Dendritic cell treated with granulocyte-macrophage colony-stimulating factor and Interleukin-4, amounts not matched to agents 40 ng/mL and 50 ng/mL, for 4 days (primary cell): ENCODE measurements around the gene THSD7A.

Source experiments
- H3K27ac Mint-ChIP-seq: one replicate; pipeline ENCODE4 v1.8.0; 2022; ENCODE audit warnings: mild to moderate bottlenecking, mixed read lengths
- H3K27me3 Mint-ChIP-seq: one replicate; pipeline ENCODE4 v1.8.0; 2022; ENCODE audit warnings: mild to moderate bottlenecking, mixed read lengths
- H3K36me3 Mint-ChIP-seq: one replicate; pipeline ENCODE4 v1.8.0; 2022; ENCODE audit warnings: low read depth, mixed read lengths
- H3K4me1 Mint-ChIP-seq: one replicate; pipeline ENCODE4 v1.8.0; 2022; ENCODE audit warnings: low read depth, mixed read lengths
- H3K4me3 Mint-ChIP-seq: one replicate; pipeline ENCODE4 v1.8.0; 2022; ENCODE audit warnings: mild to moderate bottlenecking, moderate library complexity, mixed read lengths
- H3K9me3 Mint-ChIP-seq: one replicate; pipeline ENCODE4 v1.8.0; 2022; ENCODE audit warnings: mixed read lengths
- intact Hi-C: fragments of 100-400 bp; cut with micrococcal nuclease; formaldehyde crosslinking; loops from one replicate; pipeline ENCODE4 v1.15.0; 2022

Gene THSD7A

GRCh38 chr7:11427686-11428273 lies 404.2 kb downstream of the THSD7A start:
- intact Hi-C loops, result loop anchor here (2.0 to 10.0 kb wide), 5 partner anchors 127 to 1065 kb away; no protein-coding TSS in a partner anchor
- no peak overlapping the region for H3K4me3 Mint-ChIP-seq
- no peaks in the 10 kb centered on the region for H3K36me3 Mint-ChIP-seq
- H3K9me3 Mint-ChIP-seq, result no peaks in the 10 kb centered on the region
- no peak overlapping the region for H3K27ac Mint-ChIP-seq
- H3K4me1 Mint-ChIP-seq, result peaks cover 17% of the 10 kb centered on the region
- H3K27me3 Mint-ChIP-seq, result no peaks in the 10 kb centered on the region

DNA sequence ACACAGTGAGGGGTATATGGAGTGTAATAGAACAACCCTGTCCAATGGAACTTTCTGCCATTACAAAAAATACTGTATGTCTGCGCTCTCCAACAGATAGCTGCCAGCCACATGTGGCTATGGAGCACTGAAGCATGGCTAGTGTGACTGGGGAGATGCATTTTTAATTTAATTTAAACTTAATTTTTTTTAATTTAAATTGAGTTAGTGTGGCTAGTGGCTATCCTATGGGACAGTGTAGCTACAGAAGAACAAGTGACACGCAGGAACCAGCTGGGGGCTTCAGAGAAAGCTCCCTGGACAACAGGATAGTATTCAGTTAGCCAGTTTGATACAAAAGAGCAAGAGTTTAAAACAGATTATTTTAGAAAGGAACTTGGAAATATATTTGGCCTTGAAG lies 408.0 kb downstream of the THSD7A start:
- Mint-ChIP-seq H3K27me3 (no peaks in the 10 kb centered on the region), H3K4me3 (no peak overlapping the region), H3K27ac (no peak overlapping the region), H3K36me3 (no peaks in the 10 kb centered on the region), H3K4me1 (no peaks in the 10 kb centered on the region), H3K9me3 (peaks cover 26% of the 10 kb centered on the region)
- intact Hi-C loops, result loop anchor here (10.0 kb wide), 1 partner anchor 131 kb away; no protein-coding TSS in a partner anchor

GRCh38 chr7:11420049-11420448 lies 411.9 kb downstream of the THSD7A start:
- no peaks in the 10 kb centered on the region for H3K27me3 Mint-ChIP-seq
- H3K4me3 Mint-ChIP-seq, result no peak overlapping the region
- no peaks in the 10 kb centered on the region for H3K36me3 Mint-ChIP-seq
- H3K9me3 Mint-ChIP-seq, result peaks cover 27% of the 10 kb centered on the region
- intact Hi-C loops, result loop anchor here (10.0 kb wide), 1 partner anchor 135 kb away; no protein-coding TSS in a partner anchor
- H3K27ac Mint-ChIP-seq, result no peak overlapping the region
- no peaks in the 10 kb centered on the region for H3K4me1 Mint-ChIP-seq

DNA sequence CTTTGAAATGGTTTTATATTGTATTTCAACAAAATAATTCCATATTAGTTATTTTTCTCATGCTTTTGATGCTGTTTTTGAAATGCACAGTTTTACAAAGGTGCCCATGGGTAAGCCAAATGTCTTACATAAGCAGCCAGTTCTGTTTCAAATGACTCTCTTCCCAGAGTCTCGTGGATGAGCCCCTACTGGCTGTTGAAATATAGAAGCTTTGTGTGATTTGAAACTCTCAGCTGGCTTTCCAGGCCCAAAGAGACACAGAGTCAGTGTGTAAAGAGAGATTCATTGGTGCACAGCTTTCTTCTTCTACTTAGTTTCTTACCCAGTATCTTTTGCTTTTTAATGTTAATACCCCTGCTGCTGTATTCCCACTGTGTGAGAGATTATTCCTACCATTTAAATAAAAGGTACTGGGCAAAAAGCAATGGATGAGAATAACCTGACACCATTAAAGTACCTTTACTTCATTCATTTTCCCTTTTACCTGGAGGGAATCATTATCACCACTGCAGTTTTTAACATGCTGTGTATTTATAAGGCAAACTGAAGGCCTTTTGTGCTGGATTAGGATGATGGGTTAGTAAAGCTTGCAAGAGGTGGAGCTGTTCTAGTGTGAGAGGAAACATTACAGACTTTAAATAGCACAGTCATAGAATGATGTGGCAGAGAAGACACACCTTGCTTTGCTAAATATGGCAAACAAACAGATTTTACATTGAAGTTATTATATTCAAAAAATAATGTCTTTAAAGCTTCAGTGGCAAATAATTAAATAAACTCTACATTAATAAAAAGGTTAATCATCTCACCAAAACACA lies 415.1 kb downstream of the THSD7A start:
- peaks cover 27% of the 10 kb centered on the region for H3K9me3 Mint-ChIP-seq

GRCh38 chr7:11415101-11415500 lies 416.9 kb downstream of the THSD7A start:
- Mint-ChIP-seq H3K9me3 (peaks cover 11% of the 10 kb centered on the region), H3K27ac (no peak overlapping the region), H3K36me3 (no peaks in the 10 kb centered on the region), H3K27me3 (no peaks in the 10 kb centered on the region), H3K4me1 (no peaks in the 10 kb centered on the region), H3K4me3 (no peak overlapping the region)
- intact Hi-C loops, result no loop called here

More for the DNA sequence above, 415.1 kb downstream of the THSD7A start:
- no peak overlapping the region for H3K4me3 Mint-ChIP-seq
- intact Hi-C loops, result no loop called here
- H3K27me3 Mint-ChIP-seq, result no peaks in the 10 kb centered on the region
- no peaks in the 10 kb centered on the region for H3K4me1 Mint-ChIP-seq
- no peak overlapping the region for H3K27ac Mint-ChIP-seq
- no peaks in the 10 kb centered on the region for H3K36me3 Mint-ChIP-seq

GRCh38 chr7:11413901-11414300 lies 418.1 kb downstream of the THSD7A start:
- intact Hi-C loops, result no loop called here
- no peaks in the 10 kb centered on the region for H3K27me3 Mint-ChIP-seq
- no peaks in the 10 kb centered on the region for H3K9me3 Mint-ChIP-seq
- H3K4me3 Mint-ChIP-seq, result no peak overlapping the region
- no peaks in the 10 kb centered on the region for H3K36me3 Mint-ChIP-seq
- H3K27ac Mint-ChIP-seq, result no peak overlapping the region
- no peaks in the 10 kb centered on the region for H3K4me1 Mint-ChIP-seq

- Mint-ChIP-seq H3K4me1 (no peaks in the 10 kb centered on the region), H3K4me3 (no peak overlapping the region), H3K27ac (no peak overlapping the region), H3K36me3 (no peaks in the 10 kb centered on the region), H3K27me3 (no peaks in the 10 kb centered on the region), H3K9me3 (no peaks in the 10 kb centered on the region)
- intact Hi-C loops, result no loop called here
Measured at GRCh38 chr7:11412036-11412435, 420.0 kb downstream of the THSD7A start.

DNA sequence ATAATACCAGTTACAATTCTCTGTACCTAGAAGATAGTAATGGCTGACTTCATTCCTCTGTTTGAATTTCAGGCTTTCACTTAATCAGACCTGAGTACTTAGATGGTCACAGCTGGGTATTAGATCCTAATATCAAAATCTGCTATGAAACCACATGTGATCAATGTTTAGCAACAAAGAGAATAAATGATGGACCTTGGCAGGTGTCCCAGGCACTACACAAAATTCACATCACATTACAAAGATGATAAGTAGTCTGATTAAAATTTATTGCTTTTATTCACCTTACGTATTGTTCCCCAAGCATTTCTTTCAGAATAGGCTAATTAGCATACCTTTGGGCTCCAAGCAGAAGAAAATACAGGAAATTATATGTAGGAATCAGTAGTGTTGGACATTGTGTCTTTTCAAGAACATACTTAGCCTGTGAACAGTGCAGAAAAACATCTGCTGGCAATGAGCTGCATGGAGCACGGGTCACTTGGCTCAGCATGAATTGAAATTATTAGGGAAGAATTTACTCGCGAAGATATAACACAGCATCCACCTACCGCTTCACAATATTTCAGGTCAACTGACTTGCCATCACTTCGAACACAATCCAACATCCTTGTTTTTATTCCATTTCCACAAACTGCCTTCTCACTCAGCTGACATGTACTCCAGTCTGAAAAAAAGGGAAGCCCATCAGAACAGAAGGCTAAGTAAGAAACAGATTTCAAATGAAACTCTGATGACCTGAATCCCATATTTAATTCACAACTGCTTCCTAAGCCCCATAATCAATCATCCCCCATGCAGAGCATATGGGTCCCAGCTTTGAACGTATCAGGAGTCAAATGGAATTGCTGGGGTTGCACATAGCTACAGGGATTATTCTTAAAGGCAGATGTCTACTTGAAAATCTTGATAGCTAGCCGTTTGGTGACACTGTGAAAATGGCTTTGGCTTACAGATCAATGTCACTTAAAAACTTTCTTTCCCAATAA lies 421.0 kb downstream of the THSD7A start:
- no peaks in the 10 kb centered on the region for H3K9me3 Mint-ChIP-seq
- no peaks in the 10 kb centered on the region for H3K36me3 Mint-ChIP-seq
- no peak overlapping the region for H3K4me3 Mint-ChIP-seq
- intact Hi-C loops, result no loop called here
- no peaks in the 10 kb centered on the region for H3K4me1 Mint-ChIP-seq
- no peaks in the 10 kb centered on the region for H3K27me3 Mint-ChIP-seq
- H3K27ac Mint-ChIP-seq, result no peak overlapping the region

GRCh38 chr7:11404355-11404754 lies 427.6 kb downstream of the THSD7A start:
- Mint-ChIP-seq H3K27ac (no peak overlapping the region), H3K9me3 (no peaks in the 10 kb centered on the region), H3K27me3 (no peaks in the 10 kb centered on the region), H3K4me3 (no peak overlapping the region), H3K36me3 (no peaks in the 10 kb centered on the region), H3K4me1 (peaks cover 4% of the 10 kb centered on the region)
- intact Hi-C loops, result no loop called here

DNA sequence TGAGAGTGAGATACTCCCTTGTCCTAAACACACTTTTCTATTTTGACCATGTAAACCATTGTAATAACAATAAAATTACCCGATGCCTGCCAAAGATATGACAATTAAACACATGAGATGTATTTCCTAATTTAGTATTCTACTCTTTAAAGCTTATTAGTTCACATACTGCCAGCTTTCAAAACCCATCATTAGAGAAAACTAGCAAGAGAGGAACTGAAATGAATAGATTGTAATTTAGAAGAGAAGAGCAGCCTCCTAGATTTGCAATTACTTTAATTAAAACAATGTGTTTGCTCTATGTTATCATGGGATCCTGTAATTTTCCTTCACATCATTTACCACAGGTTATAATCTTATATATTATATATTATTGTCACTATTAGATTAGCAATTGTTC lies 428.2 kb downstream of the THSD7A start:
- H3K4me3 Mint-ChIP-seq, result no peak overlapping the region
- intact Hi-C loops, result no loop called here
- H3K27ac Mint-ChIP-seq, result no peak overlapping the region
- no peaks in the 10 kb centered on the region for H3K27me3 Mint-ChIP-seq
- H3K4me1 Mint-ChIP-seq, result peaks cover 4% of the 10 kb centered on the region
- no peaks in the 10 kb centered on the region for H3K36me3 Mint-ChIP-seq
- H3K9me3 Mint-ChIP-seq, result no peaks in the 10 kb centered on the region

DNA sequence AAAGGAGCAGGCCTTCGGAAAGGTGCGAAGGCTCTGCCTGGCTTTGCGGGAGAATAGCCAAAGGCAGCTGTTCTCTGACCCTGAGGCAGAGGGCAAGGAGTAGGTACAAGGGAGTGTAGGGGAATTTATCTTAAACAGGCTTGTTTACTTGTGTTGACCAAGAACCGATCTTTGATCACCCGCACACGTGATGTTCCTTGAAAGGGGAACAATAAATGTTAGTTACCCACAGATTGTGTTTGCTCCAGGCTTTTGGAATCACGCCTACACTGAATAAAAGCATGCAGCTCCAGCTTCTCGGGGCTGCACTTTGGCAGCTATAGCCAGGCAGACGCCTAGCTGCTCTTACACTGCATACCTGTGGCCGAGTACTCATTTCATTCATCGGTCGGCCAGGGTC lies 437.6 kb downstream of the THSD7A start:
- Mint-ChIP-seq H3K9me3 (peaks cover 18% of the 10 kb centered on the region), H3K4me3 (no peak overlapping the region), H3K36me3 (no peaks in the 10 kb centered on the region), H3K27me3 (no peaks in the 10 kb centered on the region), H3K27ac (no peak overlapping the region), H3K4me1 (no peaks in the 10 kb centered on the region)
- intact Hi-C loops, result no loop called here

GRCh38 chr7:11379641-11380040 lies 452.4 kb downstream of the THSD7A start:
- Mint-ChIP-seq H3K4me3 (no peak overlapping the region), H3K27ac (no peak overlapping the region), H3K27me3 (no peaks in the 10 kb centered on the region), H3K4me1 (no peaks in the 10 kb centered on the region), H3K36me3 (no peaks in the 10 kb centered on the region), H3K9me3 (no peaks in the 10 kb centered on the region)
- intact Hi-C loops, result no loop called here

GRCh38 chr7:11376529-11376928 lies 455.5 kb downstream of the THSD7A start:
- intact Hi-C loops, result no loop called here
- H3K4me1 Mint-ChIP-seq, result no peaks in the 10 kb centered on the region
- H3K4me3 Mint-ChIP-seq, result no peak overlapping the region

DNA sequence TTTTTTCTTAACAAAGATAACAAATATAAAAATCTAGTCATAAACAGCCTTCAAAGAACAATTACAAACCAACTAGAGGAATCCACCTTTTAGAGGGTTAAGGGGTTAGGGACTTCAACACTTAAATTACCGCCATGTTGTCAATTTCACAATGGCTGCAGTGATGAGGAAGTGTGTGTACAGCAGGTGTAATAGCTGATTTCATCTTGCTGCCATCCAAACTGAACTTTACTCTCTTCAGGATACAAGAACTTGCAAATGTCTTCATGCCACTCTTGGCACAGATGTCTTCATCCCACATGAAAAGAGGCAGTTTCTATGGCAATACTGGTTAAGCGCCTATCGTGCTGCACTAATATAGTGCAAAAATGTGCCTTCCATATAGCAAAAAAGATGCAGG lies 457.4 kb downstream of the THSD7A start:
- no peaks in the 10 kb centered on the region for H3K4me1 Mint-ChIP-seq
- no peak overlapping the region for H3K4me3 Mint-ChIP-seq
- H3K27me3 Mint-ChIP-seq, result no peaks in the 10 kb centered on the region
- H3K27ac Mint-ChIP-seq, result no peak overlapping the region
- intact Hi-C loops, result no loop called here
- H3K9me3 Mint-ChIP-seq, result no peaks in the 10 kb centered on the region
- H3K36me3 Mint-ChIP-seq, result no peaks in the 10 kb centered on the region

More at GRCh38 chr7:11376529-11376928, 455.5 kb downstream of the THSD7A start:
- Mint-ChIP-seq H3K9me3 (no peaks in the 10 kb centered on the region), H3K36me3 (no peaks in the 10 kb centered on the region), H3K27me3 (no peaks in the 10 kb centered on the region), H3K27ac (no peak overlapping the region)
